KMS-11 (cell line): ENCODE measurements around the gene CCNE1.

Source experiments
- H2AFZ ChIP-seq: fragments of 200-600 bp; sonication (generic); 2 replicates; pipeline ENCODE4 v1.6.1; 2016; ENCODE audit warnings: antibody characterized with exemption, mixed run types, low read depth
- H3K27ac ChIP-seq: fragments of 200-600 bp; sonication (generic); 2 replicates; pipeline ENCODE4 v1.6.1; 2016; ENCODE audit warnings: mild to moderate bottlenecking, mixed run types
- H3K27me3 ChIP-seq: fragments of 200-600 bp; sonication (generic); 2 replicates; pipeline ENCODE4 v1.6.1; 2017; ENCODE audit warnings: mild to moderate bottlenecking, low read depth, mixed run types, moderate library complexity; ENCODE audit not compliant: insufficient read depth
- H3K36me3 ChIP-seq: fragments of 200-600 bp; sonication (generic); 2 replicates; pipeline ENCODE4 v1.6.1; 2017; ENCODE audit warnings: mild to moderate bottlenecking, mixed run types; ENCODE audit not compliant: insufficient read depth
- H3K4me1 ChIP-seq: fragments of 200-600 bp; sonication (generic); 2 replicates; pipeline ENCODE4 v1.6.1; 2016; ENCODE audit warnings: mild to moderate bottlenecking, low read depth, mixed run types; ENCODE audit not compliant: poor library complexity, severe bottlenecking
- H3K4me2 ChIP-seq: fragments of 200-600 bp; sonication (generic); 2 replicates; pipeline ENCODE4 v1.7.0; 2016; ENCODE audit warnings: mild to moderate bottlenecking, mixed run types
- H3K4me3 ChIP-seq: fragments of 200-600 bp; sonication (generic); IDR thresholded peaks from 2 replicates; pipeline ENCODE4 v1.6.1; 2017; ENCODE audit warnings: low read depth, low read length, mixed read lengths; ENCODE audit not compliant: insufficient read depth
- H3K79me2 ChIP-seq: fragments of 200-600 bp; sonication (generic); 2 replicates; pipeline ENCODE4 v1.6.1; 2016; ENCODE audit warnings: low read depth, mixed run types; ENCODE audit not compliant: insufficient read depth
- H3K9ac ChIP-seq: fragments of 200-600 bp; sonication (generic); 2 replicates; pipeline ENCODE4 v1.6.1; 2016; ENCODE audit warnings: mild to moderate bottlenecking, mixed run types
- H4K20me1 ChIP-seq: fragments of 200-600 bp; sonication (generic); 2 replicates; pipeline ENCODE4 v1.6.1; 2016; ENCODE audit warnings: mild to moderate bottlenecking, mixed run types; ENCODE audit not compliant: insufficient read depth
- CTCF ChIP-seq: fragments of 200-600 bp; sonication (generic); conservative IDR thresholded peaks from 2 replicates; pipeline ENCODE4 v1.6.1; 2017; ENCODE audit warnings: low read depth, mild to moderate bottlenecking, antibody characterized with exemption, low read length, moderate library complexity, mixed read lengths

The CCNE1 gene

GRCh38 chr19:29813642-29814041 lies 1.9 kb downstream of the CCNE1 start:
- TF ChIP-seq CTCF: no peak
- Histone ChIP-seq H3K4me2 (no peak overlapping the region), H3K27me3 (no peaks in the 10 kb centered on the region), H2AFZ (no peak overlapping the region), H3K4me1 (no peaks in the 10 kb centered on the region), H4K20me1 (no peaks in the 10 kb centered on the region), H3K79me2 (no peaks in the 10 kb centered on the region), H3K4me3 (no peak overlapping the region), H3K27ac (no peak overlapping the region), H3K9ac (no peak overlapping the region), H3K36me3 (no peaks in the 10 kb centered on the region)

DNA sequence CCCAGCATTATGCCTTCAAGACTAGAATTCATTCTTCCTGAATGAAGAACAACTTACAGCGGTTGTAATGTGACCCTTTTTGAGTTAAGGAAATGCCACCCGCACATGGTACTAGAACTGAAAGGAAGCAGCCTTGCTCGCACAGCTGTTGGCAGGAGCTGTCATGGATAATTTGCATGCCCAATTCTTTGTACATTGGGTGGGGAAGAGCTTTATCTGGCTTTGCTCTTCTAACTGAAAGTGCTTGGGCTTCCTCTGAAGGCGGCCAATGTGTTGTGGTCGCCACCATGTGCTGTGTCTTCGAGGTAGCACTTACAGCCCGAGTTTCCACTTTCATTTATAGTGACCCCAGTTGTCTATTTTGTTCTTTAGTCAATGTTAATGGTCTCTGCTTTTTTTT lies 3.4 kb downstream of the CCNE1 start:
- no peak overlapping the region for H3K9ac ChIP-seq
- no peaks in the 10 kb centered on the region for H3K27me3 ChIP-seq
- no peak overlapping the region for H2AFZ ChIP-seq
- no peaks in the 10 kb centered on the region for H3K79me2 ChIP-seq
- H4K20me1 ChIP-seq: no peaks in the 10 kb centered on the region
- H3K36me3 ChIP-seq: no peaks in the 10 kb centered on the region; the same call in 1 of the 2 replicates
- no peak overlapping the region for H3K4me3 ChIP-seq
- H3K4me1 ChIP-seq: no peaks in the 10 kb centered on the region
- TF ChIP-seq CTCF: no peak
- no peak overlapping the region for H3K4me2 ChIP-seq
- no peak overlapping the region for H3K27ac ChIP-seq

GRCh38 chr19:29817316-29817715 lies 5.5 kb downstream of the CCNE1 start:
- Histone ChIP-seq H2AFZ (no peak overlapping the region), H3K27me3 (no peaks in the 10 kb centered on the region), H3K9ac (no peak overlapping the region), H3K79me2 (no peaks in the 10 kb centered on the region), H3K4me3 (no peak overlapping the region), H3K27ac (no peak overlapping the region), H3K4me1 (no peaks in the 10 kb centered on the region), H3K4me2 (no peak overlapping the region), H4K20me1 (no peaks in the 10 kb centered on the region), H3K36me3 (no peaks in the 10 kb centered on the region; the same call in 1 of the 2 replicates)
- TF ChIP-seq CTCF: no peak

- TF ChIP-seq CTCF: no peak
- Histone ChIP-seq H2AFZ (no peak overlapping the region), H3K4me1 (no peaks in the 10 kb centered on the region), H3K36me3 (no peaks in the 10 kb centered on the region; the same call in 1 of the 2 replicates), H3K4me2 (no peak overlapping the region), H3K4me3 (no peak overlapping the region), H3K27me3 (no peaks in the 10 kb centered on the region), H4K20me1 (no peaks in the 10 kb centered on the region), H3K9ac (no peak overlapping the region), H3K27ac (no peak overlapping the region), H3K79me2 (no peaks in the 10 kb centered on the region)
Measured at GRCh38 chr19:29819300-29819699, 7.5 kb downstream of the CCNE1 start.
